Inferior parietal cortex (tissue), 1 donor: ENCODE results near the gene E2F7.
"Not testable (repeated sequence)": the region's sequence is repeated elsewhere in the genome, so short reads cannot be mapped to it uniquely, and the experiment has no call there.

Source experiments
- DNase-seq: peaks from one replicate; pipeline ENCODE4 v3.0.0-alpha.2; 2016; ENCODE audit errors: extremely low spot score

The E2F7 gene, protein sequence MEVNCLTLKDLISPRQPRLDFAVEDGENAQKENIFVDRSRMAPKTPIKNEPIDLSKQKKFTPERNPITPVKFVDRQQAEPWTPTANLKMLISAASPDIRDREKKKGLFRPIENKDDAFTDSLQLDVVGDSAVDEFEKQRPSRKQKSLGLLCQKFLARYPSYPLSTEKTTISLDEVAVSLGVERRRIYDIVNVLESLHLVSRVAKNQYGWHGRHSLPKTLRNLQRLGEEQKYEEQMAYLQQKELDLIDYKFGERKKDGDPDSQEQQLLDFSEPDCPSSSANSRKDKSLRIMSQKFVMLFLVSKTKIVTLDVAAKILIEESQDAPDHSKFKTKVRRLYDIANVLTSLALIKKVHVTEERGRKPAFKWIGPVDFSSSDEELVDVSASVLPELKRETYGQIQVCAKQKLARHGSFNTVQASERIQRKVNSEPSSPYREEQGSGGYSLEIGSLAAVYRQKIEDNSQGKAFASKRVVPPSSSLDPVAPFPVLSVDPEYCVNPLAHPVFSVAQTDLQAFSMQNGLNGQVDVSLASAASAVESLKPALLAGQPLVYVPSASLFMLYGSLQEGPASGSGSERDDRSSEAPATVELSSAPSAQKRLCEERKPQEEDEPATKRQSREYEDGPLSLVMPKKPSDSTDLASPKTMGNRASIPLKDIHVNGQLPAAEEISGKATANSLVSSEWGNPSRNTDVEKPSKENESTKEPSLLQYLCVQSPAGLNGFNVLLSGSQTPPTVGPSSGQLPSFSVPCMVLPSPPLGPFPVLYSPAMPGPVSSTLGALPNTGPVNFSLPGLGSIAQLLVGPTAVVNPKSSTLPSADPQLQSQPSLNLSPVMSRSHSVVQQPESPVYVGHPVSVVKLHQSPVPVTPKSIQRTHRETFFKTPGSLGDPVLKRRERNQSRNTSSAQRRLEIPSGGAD

DNA sequence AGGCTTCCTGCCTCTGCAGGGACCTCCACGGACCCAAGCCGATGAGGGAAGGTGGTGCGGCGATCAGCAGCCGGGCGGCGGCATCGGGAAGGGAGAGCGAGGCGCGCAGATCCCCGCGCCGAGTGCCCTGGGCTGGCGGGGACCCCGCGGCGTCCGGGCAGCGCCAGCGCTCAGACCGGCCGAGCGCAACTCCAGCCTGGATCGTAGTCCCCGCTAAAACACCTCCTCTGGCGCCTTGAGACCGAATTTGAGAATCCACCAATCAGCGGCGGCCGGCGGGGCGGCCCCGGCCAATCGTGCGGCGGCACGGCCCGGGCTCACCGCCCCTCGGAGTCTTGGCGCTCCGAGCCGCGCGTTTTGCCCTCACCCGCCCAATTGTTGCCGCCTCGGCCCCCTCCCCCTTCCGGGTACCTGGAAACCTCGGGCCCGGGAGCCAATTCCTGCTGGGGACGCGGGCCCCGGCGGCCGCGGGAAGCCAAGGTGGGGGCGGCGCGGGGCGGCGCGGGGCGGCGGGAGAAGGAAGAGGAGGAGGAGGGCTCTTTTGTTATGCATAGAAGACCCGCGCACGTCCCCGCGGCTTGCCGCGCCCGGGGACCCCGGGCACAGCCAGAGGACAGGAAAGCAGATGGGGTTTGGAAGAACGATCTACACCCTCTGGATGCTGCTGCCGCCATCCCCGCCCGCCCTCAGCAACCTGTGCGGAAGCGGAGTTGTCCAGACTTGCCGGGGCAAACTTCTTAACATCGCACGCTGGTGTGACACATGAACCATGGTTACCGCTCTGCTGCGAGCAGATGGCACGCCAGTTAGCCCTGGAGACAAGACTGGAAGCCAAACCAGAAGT lies at the start of gene E2F7:
Gene E2F7, minus strand, starts transcription at position 209 of the 844 bp plus-strand sequence. CDS start 934 bp downstream, outside the sequence.
- DNase-seq: peak; percentile 79

DNA sequence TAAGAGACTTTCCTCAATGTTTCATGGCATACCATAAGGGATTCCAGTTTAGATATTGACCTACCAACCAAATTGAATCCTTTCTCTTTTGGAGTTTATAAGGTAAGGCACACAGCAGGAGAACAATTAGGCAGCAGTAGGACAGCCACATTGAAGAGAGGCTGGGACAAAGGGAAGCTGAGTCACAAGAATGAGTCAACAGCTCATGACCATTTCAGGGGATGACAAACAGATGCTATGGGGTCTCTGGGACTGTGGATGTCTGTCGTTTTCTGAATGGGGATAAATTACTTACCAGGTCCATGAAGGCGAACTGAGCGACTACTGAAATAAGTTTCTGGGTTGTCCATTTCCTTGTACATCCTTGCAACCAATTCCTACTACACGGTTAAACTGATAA lies 48.6 kb upstream of the E2F7 start:
- DNase-seq: no peak

DNA sequence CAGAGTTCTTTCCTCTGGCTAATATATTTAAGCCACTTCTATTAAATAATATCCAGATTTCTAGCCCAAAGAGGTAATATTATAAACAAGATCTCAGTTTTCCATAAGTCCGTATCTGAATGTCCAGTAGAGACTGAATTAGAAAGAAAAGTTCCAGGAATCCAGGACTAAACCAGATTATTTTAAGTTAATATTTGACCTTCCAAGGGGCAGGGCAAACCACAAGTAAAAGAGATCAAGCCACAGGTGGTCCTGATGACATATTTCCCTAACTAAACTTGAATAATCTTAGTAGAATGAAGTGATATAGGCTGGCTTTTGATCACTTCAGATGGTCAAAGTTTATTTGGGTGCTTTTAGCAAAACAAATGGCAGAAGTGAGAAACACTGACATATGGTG lies 43.3 kb upstream of the E2F7 start:
- DNase-seq: no peak

DNA sequence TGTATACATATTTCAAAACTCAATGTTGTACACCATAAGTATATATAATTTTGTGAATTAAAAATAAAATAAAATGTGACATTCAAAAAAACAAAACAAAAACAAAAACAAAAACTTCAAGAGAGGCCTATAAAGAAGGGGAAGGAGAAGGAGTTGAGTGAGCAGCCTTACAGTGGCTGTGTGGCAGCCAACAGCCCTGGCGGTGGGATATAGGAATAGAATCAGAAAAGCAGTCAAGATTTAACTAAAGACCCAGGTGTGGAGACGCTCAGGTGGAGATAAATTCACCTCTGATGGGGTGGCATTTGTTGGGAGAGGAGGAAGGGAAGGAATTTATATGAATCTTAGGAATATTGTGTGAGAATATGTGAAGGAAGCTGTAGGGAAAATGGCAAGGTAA lies 41.8 kb upstream of the E2F7 start:
- no peak for DNase-seq

DNA sequence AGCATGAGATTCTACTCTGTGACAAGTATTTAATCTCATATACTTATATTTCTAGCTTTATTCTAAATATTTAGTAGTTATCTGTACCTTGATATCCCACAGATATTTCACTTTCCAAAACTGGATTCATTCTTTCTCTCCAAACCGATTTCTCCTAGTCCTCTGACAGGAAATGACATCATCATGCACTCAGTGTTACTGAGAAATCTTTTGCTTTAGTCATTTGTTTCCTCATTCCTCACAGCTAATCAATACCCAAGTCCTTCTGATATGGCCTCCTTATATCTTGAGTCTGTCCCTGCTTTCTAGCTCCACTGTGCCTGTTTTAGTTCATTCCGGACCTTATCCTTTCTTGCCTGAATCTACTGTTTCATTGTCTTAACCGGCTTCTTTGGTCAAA lies 39.4 kb upstream of the E2F7 start:
- DNase-seq: no peak

DNA sequence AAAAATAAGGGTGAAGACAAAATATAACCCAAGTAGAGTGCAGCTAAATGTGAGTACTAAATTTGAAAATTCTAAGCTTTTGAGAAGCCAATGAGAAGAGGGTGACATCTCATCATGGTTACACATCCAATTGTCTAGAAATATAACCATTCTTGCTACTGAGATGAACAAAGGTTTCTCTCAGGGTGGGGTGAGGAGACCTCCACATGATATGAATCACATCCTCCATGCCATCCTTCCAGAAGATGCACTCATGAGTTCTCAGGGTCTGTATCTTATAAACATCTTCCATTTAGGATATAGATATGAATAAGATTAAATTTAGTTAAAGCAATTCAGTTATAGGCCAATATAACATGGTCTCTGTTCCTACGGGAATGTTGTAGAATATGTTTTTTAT lies 38.9 kb upstream of the E2F7 start:
- DNase-seq: no peak

DNA sequence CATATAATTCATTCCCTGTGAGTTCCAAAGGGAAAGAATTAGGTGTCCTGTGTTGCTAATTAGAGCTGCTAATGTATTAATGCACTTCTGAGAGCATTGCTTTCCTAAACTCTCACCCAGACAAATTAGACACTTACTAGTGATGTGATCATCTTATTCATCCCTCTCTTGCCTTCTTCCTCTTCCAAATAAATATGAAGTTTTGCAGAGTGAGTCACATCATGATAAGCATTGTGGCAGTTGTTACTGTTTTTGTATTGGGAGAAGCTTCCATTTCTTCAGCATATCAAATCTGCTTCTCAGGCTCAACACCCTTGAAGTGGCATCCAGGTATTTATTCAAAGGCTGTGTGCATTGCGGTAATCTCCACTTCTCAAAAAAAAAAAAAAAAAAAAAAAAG lies 37.3 kb upstream of the E2F7 start:
- no peak for DNase-seq

DNA sequence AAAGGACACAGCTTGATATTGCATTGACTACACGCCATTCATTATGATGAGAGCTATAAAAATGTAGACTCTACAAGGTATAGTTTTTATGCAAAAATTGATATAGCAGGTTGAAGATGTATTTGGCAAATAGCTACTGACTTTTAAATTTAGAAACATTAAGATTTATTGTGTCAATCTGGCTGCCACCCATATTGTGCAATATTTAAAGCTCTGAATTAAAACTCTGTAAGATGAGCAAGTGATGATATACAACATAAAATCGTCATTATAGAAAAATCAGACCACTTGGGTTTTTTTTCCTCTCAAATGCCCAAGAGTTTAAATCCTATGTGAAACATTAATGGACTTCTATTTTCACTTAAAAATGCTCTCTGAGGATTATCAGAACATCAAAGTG lies 36.8 kb upstream of the E2F7 start:
- no peak for DNase-seq

DNA sequence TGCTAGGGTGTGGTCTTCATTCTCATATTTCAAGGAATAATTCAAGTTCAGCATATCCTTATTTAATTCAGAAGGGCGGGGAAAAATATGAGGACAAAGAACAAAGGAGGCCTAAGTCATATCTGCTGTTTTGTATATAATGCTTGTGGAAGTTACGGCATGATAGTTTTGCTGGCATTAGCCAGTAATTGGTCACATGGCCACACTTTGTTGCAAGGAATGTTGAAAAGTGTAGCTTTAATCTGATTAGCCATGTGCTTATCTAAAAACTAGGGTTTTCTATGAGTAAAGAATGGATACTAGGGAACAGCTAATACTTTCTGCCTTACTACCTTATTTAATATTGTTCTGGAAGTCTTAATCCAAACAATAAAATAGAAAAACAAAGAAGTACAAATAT lies 34.4 kb upstream of the E2F7 start:
- no peak for DNase-seq

DNA sequence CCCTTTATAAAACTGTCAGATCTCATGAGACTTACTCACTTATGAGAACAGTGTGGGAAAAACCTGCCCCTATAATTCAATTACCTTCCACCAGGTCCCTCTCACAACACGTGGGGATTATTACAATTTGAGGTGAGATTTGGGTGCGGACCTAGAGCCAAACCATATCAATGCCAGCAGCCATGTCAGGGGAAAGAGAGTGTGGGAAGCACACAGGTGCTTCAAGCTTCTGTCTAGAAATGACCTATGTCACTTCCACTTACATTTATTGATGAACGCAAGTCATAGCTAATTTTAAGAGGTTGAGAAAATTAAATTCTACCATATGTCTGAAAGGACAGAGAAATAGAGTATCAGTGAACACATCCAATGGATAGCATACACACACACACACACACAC lies 32.5 kb upstream of the E2F7 start:
- DNase-seq: no peak

DNA sequence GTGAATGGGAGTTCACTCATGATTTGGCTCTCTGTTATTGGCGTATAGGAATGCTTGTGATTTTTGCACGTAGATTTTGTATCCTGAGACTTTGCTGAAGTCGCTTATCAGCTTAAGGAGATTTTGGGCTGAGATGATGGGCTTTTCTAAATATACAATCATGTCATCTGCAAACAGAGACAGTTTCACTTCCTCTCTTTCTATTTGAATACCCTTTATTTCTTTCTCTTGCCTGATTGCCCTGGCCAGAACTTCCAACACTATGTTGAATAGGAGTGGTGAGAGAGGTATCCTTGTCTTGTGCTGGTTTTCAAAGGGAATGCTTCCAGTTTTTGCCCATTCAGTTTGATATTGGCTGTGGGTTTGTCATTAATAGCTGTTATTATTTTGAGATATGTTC lies 26.9 kb upstream of the E2F7 start:
- not testable (repeated sequence) for DNase-seq

DNA sequence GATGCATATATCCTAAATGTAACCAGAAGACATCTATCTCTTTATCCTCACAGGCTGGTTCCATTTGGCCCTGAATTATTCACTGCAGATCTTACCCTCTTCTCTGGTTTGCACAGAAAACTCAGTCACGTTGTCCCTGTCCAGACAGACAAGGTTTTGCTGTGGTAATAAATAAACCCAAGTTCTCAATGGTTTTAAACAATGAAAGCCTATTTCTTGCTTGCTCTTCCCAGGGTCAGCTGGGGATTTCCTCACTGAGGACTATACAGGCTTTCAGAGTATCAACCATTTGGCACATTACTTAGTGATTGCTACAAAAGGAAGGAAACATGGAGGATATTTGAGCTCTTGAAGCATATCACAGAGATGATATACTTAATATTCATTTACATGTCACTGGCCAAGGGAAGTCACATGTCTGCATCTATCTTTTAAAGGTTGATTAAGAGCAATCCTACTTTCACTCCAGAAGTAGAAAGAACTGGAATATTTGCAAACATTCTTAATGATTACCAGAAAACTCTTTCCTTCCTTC lies 24.4 kb upstream of the E2F7 start:
- no peak for DNase-seq

DNA sequence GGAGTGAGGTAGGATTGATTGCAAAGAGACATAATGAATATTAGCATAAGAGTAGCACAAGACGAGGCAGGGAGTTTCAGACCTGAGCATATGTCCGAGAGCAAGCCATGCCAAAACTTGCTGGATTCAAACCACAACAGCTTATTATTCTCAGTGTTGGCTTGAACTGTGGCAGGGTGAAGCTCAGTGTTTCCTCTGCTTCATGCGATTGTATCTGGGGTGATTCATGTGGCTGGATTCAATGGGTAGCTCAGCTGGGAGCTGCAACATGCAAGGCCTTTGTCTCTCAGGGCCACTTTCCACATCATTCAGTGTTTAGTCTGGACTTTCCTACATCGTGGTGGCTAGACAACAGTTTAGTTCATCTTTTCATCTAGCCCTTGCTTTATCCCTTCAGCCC lies 22.1 kb upstream of the E2F7 start:
- no peak for DNase-seq

DNA sequence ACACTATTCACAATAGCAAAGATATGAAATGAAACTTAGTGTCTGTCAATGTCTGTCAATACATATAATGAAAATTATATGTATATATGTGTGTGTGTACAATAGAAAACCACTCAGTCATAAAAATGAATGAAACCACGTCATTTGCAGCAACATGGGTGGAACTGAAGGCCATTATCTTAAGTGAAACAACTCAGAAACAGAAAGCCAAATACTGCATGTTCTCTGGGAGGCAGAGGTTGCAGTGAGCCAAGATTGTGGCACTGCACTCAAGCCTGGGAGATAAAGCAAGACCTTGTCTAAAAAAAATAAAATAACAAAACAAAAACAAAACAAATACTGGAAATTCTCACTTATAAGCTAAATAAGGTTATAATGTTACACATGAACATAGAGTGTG lies 16.7 kb upstream of the E2F7 start:
- DNase-seq: no peak

DNA sequence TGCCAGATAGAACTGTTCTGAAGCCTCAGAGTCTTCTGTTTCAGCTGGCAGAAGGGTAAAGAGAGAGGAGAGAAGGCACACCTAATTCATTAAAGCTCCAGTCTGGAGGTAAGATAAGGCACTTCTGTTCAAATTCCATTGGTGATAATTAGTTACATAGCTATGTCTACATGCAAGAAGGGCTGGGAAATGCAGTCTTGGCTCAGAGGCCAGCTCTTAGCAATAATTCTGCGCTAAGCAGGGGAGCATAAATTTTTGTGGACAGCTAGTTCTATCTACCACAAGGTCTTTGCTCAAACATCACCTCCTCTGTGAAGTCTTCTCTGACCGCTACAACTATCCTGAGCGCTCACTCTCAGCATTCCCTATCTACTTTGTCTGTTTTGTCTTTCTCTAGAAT lies 14.3 kb upstream of the E2F7 start:
- DNase-seq: no peak

DNA sequence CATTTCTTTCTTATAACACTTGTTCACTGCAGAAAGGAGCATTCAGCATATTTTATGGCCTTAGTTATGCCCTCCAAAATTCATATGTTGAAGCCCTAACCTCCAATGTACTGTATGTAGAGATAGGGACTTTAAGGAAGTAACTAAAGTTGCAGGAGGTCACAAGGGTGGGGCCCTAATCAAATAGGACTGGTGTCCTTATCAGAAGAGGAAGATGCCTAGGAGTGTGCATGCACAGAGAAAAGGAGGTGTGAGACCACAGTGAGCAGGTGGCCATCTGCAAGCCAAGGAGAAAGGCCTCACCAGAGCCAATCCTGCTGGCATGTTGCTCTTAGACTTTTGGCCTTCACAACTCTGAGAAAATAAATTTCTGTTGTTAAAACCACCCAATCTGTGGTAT lies 12.9 kb upstream of the E2F7 start:
- no peak for DNase-seq

DNA sequence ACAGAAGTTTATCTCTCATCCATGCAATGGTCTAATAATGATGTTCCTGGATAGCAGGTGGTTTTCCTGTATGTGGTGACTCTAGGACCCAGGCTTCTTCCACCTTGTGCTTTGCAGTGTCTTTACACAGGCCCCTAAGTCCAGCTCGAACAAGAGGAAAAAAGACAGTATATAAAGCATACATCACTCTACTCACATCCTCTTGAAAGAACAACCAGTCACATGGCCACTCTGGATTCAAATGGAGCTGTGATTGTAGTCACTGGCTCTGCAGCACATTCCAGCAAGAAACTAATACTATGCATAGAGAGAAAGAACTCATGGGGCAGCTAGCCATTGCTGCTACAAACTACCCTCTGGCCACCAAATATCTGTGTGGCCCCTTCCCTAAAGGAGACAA lies 11.5 kb upstream of the E2F7 start:
- DNase-seq: no peak

DNA sequence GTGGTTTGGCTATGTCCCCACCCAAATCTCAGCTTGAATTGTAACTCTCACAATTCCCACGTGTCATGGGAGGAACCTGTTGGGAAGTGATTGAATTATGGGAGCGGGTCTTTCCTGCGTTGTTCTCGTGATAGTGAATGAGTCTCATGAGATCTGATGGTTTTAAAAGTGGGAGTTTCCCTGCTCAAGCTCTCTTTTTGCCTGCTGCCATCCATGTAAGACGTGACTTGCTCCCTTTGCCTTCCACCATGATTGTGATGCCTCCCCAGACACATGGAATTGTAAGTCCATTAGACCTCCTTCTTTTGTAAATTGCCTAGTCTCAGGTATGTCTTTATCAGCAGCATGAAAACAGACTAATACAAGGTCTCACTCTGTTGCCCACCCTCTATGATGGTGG lies 8.5 kb upstream of the E2F7 start:
- not testable (repeated sequence) for DNase-seq

DNA sequence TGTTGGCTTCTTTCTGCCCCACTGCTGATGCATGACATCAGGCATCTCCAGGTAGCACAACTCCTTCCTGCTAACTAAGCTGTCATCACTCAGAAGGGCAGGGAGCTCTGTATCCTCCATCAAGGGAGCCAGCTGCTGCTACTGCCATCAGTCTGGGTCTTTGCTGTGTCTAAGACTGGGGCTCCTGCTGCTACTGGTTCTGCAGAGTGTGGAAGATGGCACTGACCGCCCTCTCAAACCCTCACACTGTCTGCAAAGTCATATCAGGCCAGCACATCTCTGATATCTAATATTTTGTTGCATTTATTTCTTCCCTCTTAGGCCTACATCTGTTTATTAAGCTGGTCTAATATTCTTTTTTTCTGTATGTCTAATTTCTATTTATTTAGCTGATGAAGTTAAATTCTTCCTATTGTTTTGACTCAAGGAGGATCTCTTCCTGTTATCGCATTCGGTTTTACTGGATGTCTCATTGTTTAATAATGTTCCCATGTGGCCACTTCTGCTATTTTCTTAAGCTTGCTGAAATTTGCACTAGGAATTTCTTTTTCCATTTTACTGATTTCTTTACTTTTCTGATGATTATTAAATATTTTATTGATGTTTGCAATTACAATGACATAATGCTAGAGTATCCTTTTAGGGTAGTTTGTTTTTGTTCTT lies 7.6 kb upstream of the E2F7 start:
- no peak for DNase-seq

DNA sequence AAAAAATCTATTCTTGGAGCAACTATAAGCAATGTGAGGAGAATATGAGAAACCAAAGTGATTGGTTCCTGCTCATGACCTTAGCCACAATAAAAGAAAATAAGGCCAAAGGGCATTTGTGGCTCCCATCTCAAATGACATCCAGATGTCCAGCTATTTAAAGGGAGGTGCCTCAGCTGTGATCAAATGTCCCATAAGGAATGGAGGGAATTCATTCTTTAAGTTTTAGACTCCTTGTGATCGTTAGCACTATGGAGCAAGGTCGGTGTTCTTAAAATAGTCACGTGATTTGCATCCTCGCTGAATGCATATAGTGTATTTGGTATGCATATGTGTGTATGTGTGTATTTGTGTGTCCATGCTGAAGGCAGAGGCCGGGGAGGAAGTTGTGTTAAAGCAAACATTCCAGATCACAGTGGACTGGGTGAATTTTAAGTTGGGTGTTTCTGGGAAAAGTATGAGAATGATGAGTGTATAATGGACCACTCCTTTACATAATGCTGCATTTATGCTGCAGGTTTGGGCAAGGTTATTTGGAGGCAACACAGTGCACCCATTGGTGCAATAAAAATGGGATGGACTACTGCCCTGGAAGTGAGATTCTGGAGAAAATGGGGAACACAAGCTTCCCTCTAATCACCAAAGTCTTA lies 5.6 kb upstream of the E2F7 start:
- DNase-seq: no peak

DNA sequence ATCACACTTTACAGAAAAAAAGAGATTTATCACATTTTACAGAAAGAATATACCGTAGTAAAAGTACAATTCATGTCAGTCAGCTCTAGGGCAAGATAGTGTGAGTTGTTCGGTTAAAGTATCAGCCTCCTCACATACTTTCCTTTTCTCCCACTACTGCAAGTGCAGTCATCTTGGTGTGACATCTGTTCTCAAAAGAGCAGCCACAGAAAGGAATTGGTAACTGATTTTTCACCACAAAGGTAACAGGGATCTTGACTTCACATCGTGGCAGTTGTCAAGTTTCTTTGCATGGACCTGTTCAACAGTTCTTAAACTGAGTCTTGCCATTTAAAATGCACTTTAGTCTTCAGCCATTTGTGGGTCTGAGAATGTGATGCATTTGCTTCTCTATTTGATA lies 5.0 kb upstream of the E2F7 start:
- no peak for DNase-seq
